GM21447 (cell line): ENCODE data around the gene SYT9.
"Not testable (repeated sequence)": the region's sequence is repeated elsewhere in the genome, so short reads cannot be mapped to it uniquely, and the experiment has no call there.

Experiments used
- ATAC-seq: cut with Tn5 transposase; IDR thresholded peaks from one replicate; pipeline ENCODE4 v1.9.1; 2021; ENCODE audit not compliant: unreplicated experiment

SYT9 gene

GRCh38 chr11:7332451-7332850, 80.7 kb downstream of the SYT9 start:
- ATAC-seq: no peak

GRCh38 chr11:7332962-7333361, 81.3 kb downstream of the SYT9 start:
- no peak for ATAC-seq

GRCh38 chr11:7335442-7335841, 83.7 kb downstream of the SYT9 start:
- ATAC-seq: not testable (repeated sequence)

- no peak for ATAC-seq
These were observed 89.8 kb downstream of the SYT9 start for GRCh38 chr11:7341551-7341950.

- no peak for ATAC-seq
These were observed 96.1 kb downstream of the SYT9 start for GRCh38 chr11:7347611-7348431.

- ATAC-seq: no peak
These were observed 97.0 kb downstream of the SYT9 start for GRCh38 chr11:7348432-7349304.

GRCh38 chr11:7351228-7351627, 99.5 kb downstream of the SYT9 start:
- ATAC-seq: no peak

GRCh38 chr11:7353100-7353499, 101.4 kb downstream of the SYT9 start:
- no peak for ATAC-seq

GRCh38 chr11:7364660-7365059, 113.0 kb downstream of the SYT9 start:
- ATAC-seq: no peak

GRCh38 chr11:7367803-7368202, 116.1 kb downstream of the SYT9 start:
- ATAC-seq: no peak

GRCh38 chr11:7376386-7376785, 124.7 kb downstream of the SYT9 start:
- ATAC-seq: no peak

GRCh38 chr11:7381937-7382336, 130.2 kb downstream of the SYT9 start:
- no peak for ATAC-seq

GRCh38 chr11:7383406-7383805, 131.7 kb downstream of the SYT9 start:
- ATAC-seq: no peak

- ATAC-seq: no peak
These were observed 133.0 kb downstream of the SYT9 start for GRCh38 chr11:7384691-7385090.

- no peak for ATAC-seq
These were observed 133.8 kb downstream of the SYT9 start for GRCh38 chr11:7385532-7385931.

- ATAC-seq: no peak
These were observed 162.5 kb downstream of the SYT9 start for GRCh38 chr11:7413961-7414915.

GRCh38 chr11:7414973-7415817, 163.5 kb downstream of the SYT9 start:
- no peak for ATAC-seq

GRCh38 chr11:7416080-7416479, 164.4 kb downstream of the SYT9 start:
- ATAC-seq: no peak

- ATAC-seq: no peak
These were observed 165.6 kb downstream of the SYT9 start for GRCh38 chr11:7417328-7417727.

GRCh38 chr11:7418061-7418460, 166.4 kb downstream of the SYT9 start:
- no peak for ATAC-seq
